HG02970 (cell line): Measurements from ENCODE around the gene CCDC47.

Experiments
- ATAC-seq: cut with Tn5 transposase; IDR thresholded peaks from one replicate; pipeline ENCODE4 v1.9.1; 2021; ENCODE audit warnings: mild to moderate bottlenecking, moderate library complexity, moderate number of reproducible peaks; ENCODE audit not compliant: unreplicated experiment, low FRiP score

The CCDC47 gene

GRCh38 chr17:63785556-63785955 lies 12.2 kb upstream of the CCDC47 start:
- no peak for ATAC-seq

- no peak for ATAC-seq
Observed at GRCh38 chr17:63783522-63783921, 10.1 kb upstream of the CCDC47 start.

- no peak for ATAC-seq
Observed at GRCh38 chr17:63780928-63781327, 7.5 kb upstream of the CCDC47 start.

- no peak for ATAC-seq
Observed at GRCh38 chr17:63780507-63780906, 7.1 kb upstream of the CCDC47 start.

GRCh38 chr17:63775420-63775819 lies 2.0 kb upstream of the CCDC47 start:
- no peak for ATAC-seq

- ATAC-seq = no peak
Observed at GRCh38 chr17:63774969-63775265, 1.5 kb upstream of the CCDC47 start.

- peak; percentile 2 for ATAC-seq
Observed at GRCh38 chr17:63774141-63774968, 958 bp upstream of the CCDC47 start, which contains the start of gene DDX42. TSS of gene DDX42 (plus strand) at chr17:63774170. CDS start at chr17:63787050, 12,880 bp downstream.

- no peak for ATAC-seq
Observed at GRCh38 chr17:63772801-63773271, 561 bp downstream of the CCDC47 start.

GRCh38 chr17:63768433-63768832 lies 5.0 kb downstream of the CCDC47 start:
- ATAC-seq = no peak

- no peak for ATAC-seq
Observed at GRCh38 chr17:63766754-63767153, 6.6 kb downstream of the CCDC47 start.

GRCh38 chr17:63764716-63765115 lies 8.7 kb downstream of the CCDC47 start:
- ATAC-seq = no peak

- ATAC-seq = no peak
Observed at GRCh38 chr17:63762161-63763078, 11.0 kb downstream of the CCDC47 start.

GRCh38 chr17:63760771-63761539 lies 12.4 kb downstream of the CCDC47 start:
- no peak for ATAC-seq

GRCh38 chr17:63758428-63758827 lies 15.0 kb downstream of the CCDC47 start:
- no peak for ATAC-seq

GRCh38 chr17:63754046-63754445 lies 19.4 kb downstream of the CCDC47 start:
- ATAC-seq = no peak

- ATAC-seq = no peak
Observed at GRCh38 chr17:63753215-63753614, 20.2 kb downstream of the CCDC47 start.

GRCh38 chr17:63752707-63753106 lies 20.7 kb downstream of the CCDC47 start:
- ATAC-seq = no peak

- no peak for ATAC-seq
Observed at GRCh38 chr17:63751806-63752205, 21.6 kb downstream of the CCDC47 start.

- ATAC-seq = peak; percentile 93
Observed at GRCh38 chr17:63741408-63742173, 31.8 kb downstream of the CCDC47 start, which contains the start of gene STRADA. TSS of gene STRADA (minus strand) at chr17:63741799. CDS start at chr17:63728369, 13,430 bp downstream.

- peak; percentile 2 for ATAC-seq
Observed at GRCh38 chr17:63741143-63741407, 32.3 kb downstream of the CCDC47 start.
